ENCODE data around the gene SLC17A6.

The SLC17A6 gene

GRCh38 chr11:22387126-22387525 lies 48.9 kb downstream of the SLC17A6 start (continued):
- TF ChIP-seq TOX (CRISPR knock-in tag; IDR thresholded peaks at IDR 0.05; ENCODE audit: borderline replicate concordance) (no peak), CSRNP3 (CRISPR knock-in tag; IDR thresholded peaks at IDR 0.05) (no peak), ZFP3 (CRISPR knock-in tag; IDR thresholded peaks at IDR 0.05) (no peak), ZNF70 (CRISPR knock-in tag; IDR thresholded peaks at IDR 0.05) (no peak), ARNTL (CRISPR knock-in tag; IDR thresholded peaks at IDR 0.05; ENCODE audit: borderline replicate concordance, low read depth) (no peak), POU6F1 (CRISPR knock-in tag; IDR thresholded peaks at IDR 0.05; ENCODE audit: borderline replicate concordance, low read depth) (no peak)

GRCh38 chr11:22389526-22390282 lies 51.5 kb downstream of the SLC17A6 start:
- TF ChIP-seq ZFP3 (CRISPR knock-in tag; IDR thresholded peaks at IDR 0.05) (no peak), SNAI2 (CRISPR knock-in tag; IDR thresholded peaks at IDR 0.05) (no peak), ISL1 (CRISPR knock-in tag; IDR thresholded peaks at IDR 0.05) (no peak), RARB (CRISPR knock-in tag; IDR thresholded peaks at IDR 0.05) (no peak), CSRNP3 (CRISPR knock-in tag; IDR thresholded peaks at IDR 0.05) (no peak), CSDC2 (CRISPR knock-in tag; IDR thresholded peaks at IDR 0.05) (no peak)
- TF ChIP-seq, protein P1, sequence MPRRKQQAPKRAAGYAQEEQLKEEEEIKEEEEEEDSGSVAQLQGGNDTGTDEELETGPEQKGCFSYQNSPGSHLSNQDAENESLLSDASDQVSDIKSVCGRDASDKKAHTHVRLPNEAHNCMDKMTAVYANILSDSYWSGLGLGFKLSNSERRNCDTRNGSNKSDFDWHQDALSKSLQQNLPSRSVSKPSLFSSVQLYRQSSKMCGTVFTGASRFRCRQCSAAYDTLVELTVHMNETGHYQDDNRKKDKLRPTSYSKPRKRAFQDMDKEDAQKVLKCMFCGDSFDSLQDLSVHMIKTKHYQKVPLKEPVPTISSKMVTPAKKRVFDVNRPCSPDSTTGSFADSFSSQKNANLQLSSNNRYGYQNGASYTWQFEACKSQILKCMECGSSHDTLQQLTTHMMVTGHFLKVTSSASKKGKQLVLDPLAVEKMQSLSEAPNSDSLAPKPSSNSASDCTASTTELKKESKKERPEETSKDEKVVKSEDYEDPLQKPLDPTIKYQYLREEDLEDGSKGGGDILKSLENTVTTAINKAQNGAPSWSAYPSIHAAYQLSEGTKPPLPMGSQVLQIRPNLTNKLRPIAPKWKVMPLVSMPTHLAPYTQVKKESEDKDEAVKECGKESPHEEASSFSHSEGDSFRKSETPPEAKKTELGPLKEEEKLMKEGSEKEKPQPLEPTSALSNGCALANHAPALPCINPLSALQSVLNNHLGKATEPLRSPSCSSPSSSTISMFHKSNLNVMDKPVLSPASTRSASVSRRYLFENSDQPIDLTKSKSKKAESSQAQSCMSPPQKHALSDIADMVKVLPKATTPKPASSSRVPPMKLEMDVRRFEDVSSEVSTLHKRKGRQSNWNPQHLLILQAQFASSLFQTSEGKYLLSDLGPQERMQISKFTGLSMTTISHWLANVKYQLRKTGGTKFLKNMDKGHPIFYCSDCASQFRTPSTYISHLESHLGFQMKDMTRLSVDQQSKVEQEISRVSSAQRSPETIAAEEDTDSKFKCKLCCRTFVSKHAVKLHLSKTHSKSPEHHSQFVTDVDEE (CRISPR knock-in tag; IDR thresholded peaks at IDR 0.05): no peak
- ATAC-seq: no peak

DNA sequence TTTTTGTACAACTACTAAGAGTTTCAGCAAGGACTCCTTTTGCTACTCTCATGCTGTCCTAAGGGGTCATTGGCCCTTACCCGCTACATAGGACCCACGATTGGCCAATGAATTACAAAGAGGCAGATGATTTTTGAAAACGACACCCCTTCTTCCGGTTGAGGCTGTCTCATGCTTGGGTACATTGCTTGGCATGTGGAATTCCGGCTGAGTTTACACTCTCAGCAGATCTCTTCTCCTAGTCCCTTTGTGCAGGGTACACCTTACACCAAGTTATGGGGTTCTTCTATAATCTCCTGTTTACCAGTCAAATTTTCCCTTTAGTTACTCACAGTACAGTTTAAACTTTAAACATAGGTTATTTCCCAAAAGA lies 52.1 kb downstream of the SLC17A6 start:
- TF ChIP-seq ZFP30 (CRISPR knock-in tag; IDR thresholded peaks at IDR 0.05) (no peak), RARB (CRISPR knock-in tag; IDR thresholded peaks at IDR 0.05) (no peak), PPARA (CRISPR knock-in tag; IDR thresholded peaks at IDR 0.05; ENCODE audit: borderline replicate concordance) (no peak), TCF4 (CRISPR knock-in tag; IDR thresholded peaks at IDR 0.05; ENCODE audit: borderline replicate concordance) (no peak), ESRRG (CRISPR knock-in tag; IDR thresholded peaks at IDR 0.05) (no peak), ISL1 (CRISPR knock-in tag; IDR thresholded peaks at IDR 0.05) (no peak), PATZ1 (CRISPR knock-in tag; IDR thresholded peaks at IDR 0.05; ENCODE audit: borderline replicate concordance) (no peak), ZNF70 (CRISPR knock-in tag; IDR thresholded peaks at IDR 0.05) (no peak), ZNF8 (CRISPR knock-in tag; IDR thresholded peaks at IDR 0.05) (no peak), BACH2 (CRISPR knock-in tag; IDR thresholded peaks at IDR 0.05; ENCODE audit: borderline replicate concordance) (no peak), OSR1 (CRISPR knock-in tag; IDR thresholded peaks at IDR 0.05) (no peak), ZFP3 (CRISPR knock-in tag; IDR thresholded peaks at IDR 0.05) (no peak), GLIS3 (CRISPR knock-in tag; IDR thresholded peaks at IDR 0.05) (no peak), ZNF565 (CRISPR knock-in tag; conservative IDR thresholded peaks at IDR 0.05; ENCODE audit: low read depth) (no peak), CSDC2 (CRISPR knock-in tag; IDR thresholded peaks at IDR 0.05) (no peak), TOX (CRISPR knock-in tag; IDR thresholded peaks at IDR 0.05; ENCODE audit: borderline replicate concordance) (no peak), ARNTL (CRISPR knock-in tag; IDR thresholded peaks at IDR 0.05; ENCODE audit: borderline replicate concordance, low read depth) (no peak), ZC3H10 (CRISPR knock-in tag; IDR thresholded peaks at IDR 0.05) (no peak)
- TF ChIP-seq, protein P2, sequence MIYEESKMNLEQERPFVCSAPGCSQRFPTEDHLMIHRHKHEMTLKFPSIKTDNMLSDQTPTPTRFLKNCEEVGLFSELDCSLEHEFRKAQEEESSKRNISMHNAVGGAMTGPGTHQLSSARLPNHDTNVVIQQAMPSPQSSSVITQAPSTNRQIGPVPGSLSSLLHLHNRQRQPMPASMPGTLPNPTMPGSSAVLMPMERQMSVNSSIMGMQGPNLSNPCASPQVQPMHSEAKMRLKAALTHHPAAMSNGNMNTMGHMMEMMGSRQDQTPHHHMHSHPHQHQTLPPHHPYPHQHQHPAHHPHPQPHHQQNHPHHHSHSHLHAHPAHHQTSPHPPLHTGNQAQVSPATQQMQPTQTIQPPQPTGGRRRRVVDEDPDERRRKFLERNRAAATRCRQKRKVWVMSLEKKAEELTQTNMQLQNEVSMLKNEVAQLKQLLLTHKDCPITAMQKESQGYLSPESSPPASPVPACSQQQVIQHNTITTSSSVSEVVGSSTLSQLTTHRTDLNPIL (CRISPR knock-in tag; IDR thresholded peaks at IDR 0.05; ENCODE audit: low read depth): no peak
- TF ChIP-seq, protein P1 (CRISPR knock-in tag; IDR thresholded peaks at IDR 0.05): no peak

More for the DNA sequence above, 52.1 kb downstream of the SLC17A6 start:
- ATAC-seq: no peak
